NOMO-1 treated with dmso at 0.1 percent for 144 hours (cell line): Measurements from ENCODE around the gene GFRAL.
A peak's percentile ranks its signal among the peaks of the same experiment; 100 is the strongest.
"Not testable (repeated sequence)": the region's sequence is repeated elsewhere in the genome, so short reads cannot be mapped to it uniquely, and the experiment has no call there.

Experiments
- DNase-seq: peaks from one replicate; lab custom pipeline; 2025; ENCODE audit not compliant: unreplicated experiment; lab: John Stamatoyannopoulos, UW

GFRAL gene

GRCh38 chr6:55327169-55327568 is at the start of gene GFRAL:
TSS of gene GFRAL (plus strand) at chr6:55327469. CDS start at chr6:55327555, 86 bp downstream.
- no peak for DNase-seq

DNA sequence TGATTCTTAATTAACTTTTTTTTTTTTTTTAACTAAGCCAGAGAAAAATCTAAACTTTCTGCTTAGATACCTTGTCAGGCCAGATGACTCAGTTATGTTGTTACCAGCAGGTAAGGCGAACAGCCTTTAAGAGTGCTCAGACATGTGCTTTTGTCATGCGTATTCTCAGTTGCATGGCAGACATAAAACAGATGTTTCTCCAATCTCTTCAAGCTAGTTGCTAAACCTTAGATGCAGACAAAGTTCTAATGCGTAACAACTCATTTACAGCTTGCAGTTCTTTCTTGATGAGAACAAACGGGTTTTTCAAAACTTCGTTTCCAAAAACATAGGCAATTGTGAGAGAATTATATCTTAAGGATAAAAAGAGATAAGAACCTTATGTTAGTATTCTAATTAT is 49.6 kb upstream of the GFRAL start:
- DNase-seq: no peak

DNA sequence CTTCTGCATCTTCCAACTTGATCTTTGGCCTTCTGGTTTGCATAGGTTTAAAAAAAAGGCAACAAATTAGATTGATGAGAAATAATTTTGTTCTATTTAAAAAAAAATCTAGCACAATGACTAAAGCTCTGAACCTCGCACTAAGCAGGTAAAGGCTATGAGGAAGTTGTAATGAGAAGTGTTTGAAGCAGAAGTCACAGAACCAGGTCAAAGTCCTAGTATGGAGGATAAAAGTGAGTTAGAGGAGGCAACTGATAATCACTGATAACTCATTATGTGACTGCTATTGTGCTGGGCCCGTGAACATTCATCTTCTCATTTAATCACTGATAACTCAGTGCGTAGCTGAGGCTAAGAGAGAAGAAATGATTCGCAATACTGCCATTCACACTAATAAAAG is 46.1 kb upstream of the GFRAL start:
- no peak for DNase-seq

DNA sequence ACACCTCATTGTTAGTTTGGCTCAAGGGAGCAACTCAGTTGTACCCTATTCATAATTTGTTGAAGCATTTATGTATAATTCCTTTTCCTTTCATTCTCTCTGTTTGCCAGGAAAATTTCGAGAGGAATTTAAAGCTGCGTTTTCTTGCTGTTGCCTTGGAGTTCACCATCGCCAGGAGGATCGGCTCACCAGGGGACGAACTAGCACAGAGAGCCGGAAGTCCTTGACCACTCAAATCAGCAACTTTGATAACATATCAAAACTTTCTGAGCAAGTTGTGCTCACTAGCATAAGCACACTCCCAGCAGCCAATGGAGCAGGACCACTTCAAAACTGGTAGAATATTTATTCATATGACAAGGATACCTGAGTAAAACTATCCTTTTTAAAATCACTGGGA is 45.2 kb upstream of the GFRAL start:
- no peak for DNase-seq

DNA sequence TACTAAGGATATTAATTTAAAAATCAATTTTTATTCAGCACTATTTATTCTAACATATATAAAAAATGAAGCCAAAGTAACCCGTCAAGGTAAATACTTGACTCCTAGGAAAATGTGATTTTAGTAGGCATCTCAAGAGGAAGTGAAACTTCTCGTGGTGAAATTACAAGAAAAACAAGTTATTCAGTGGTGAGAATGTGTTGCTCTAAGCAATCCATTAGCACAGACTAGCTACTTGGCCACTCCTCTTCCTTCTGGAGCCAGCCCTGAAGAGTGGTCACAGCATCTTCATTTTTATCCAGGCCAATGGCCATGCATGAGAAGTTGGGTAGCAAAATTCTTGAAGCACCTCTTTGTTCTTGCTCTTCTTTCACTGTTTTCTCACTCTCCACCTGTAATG is 40.4 kb upstream of the GFRAL start:
- DNase-seq: peak; percentile 26

DNA sequence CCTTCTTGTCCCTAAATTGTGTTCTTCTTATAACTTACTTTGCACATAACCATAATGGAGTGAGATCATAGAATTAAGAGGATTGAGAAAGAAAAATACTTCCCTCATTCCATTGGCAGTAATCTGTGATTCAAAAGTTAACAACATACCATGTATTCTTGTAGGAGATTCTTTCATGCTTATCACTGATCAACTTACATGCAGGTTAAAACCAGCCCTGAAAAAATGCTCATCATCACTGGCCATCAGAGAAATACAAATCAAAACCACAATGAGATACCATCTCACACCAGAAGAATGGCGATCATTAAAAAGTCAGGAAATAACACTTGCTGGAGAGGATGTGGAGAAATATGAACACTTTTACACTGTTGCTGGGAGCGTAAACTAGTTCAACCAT is 36.5 kb upstream of the GFRAL start:
- no peak for DNase-seq

DNA sequence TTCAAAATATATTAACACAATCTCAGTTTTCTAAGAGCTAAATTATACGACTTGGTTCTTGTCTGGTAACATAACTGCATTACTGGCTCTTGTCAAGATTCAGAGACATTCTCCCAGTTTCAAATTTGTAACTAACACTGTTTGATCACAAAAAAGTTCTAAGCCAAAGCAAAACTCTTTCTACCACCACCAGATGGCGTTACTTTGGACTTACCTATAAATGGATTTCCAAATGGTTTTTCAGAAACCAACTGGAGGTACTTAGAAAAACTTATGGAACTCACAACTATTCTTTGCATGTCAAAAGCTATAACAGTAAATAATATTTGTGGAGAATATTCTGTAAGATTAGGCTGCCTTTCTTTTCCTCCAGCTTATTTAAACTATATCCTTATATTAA is 34.2 kb upstream of the GFRAL start:
- DNase-seq: no peak

DNA sequence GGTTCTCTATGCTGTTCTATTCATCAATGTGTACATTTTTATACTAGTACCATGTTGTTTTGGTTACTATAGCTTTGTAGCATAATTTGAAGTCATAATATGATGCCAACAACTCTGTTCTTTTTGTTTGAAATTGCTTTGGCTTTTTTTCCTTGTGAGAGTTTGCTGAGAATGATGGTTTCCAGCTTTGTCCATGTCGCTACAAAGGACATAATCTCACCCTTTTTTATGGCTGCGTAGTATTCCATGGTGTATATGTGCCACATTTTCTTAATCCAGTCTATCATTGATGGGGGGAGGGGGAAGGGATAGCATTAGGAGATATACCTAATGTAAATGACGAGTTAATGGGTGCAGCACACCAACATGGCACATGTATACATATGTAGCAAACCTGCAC is 30.1 kb upstream of the GFRAL start:
- not testable (repeated sequence) for DNase-seq

GRCh38 chr6:55299286-55299985 is 27.8 kb upstream of the GFRAL start:
- no peak for DNase-seq

DNA sequence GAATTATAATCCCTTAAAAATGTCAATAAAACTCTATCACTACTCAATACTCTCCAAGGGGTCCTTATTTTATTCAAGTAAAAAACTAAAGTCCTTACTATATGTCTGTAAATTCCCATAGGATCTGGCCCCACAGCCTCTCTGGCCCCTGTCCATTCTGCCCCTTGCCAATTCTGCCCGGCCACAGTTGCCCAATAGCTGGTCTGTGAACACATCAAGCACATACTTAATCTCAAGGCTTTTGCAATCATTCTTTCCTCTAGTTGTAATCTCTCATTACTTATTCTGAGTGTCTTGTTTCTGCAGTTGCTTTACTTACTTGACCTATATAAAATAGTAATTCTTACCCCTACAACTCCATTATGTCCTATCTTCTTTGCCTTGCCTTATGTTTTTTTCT is 22.5 kb upstream of the GFRAL start:
- no peak for DNase-seq

GRCh38 chr6:55319961-55320695 is 7.1 kb upstream of the GFRAL start:
- no peak for DNase-seq

GRCh38 chr6:55320696-55321086 is 6.6 kb upstream of the GFRAL start:
- no peak for DNase-seq

DNA sequence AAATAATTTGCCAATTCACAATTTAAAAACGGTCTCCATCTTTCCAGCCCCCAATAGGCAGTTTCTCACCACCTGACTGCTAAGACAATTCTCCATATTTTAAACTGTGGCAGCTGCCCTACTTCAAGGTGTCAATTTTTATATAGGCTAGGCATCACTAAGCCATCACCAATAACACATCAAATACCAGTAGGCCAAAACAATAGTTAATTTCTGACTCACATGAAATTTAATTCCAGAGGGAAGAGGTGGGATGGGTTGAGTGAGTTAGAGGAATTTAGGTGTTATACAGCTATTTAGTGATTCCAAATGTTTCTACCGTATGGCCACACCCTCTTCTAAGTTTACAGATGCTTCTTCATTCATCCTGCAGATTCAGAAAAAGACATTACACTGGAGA is 49.9 kb downstream of the GFRAL start:
- no peak for DNase-seq

DNA sequence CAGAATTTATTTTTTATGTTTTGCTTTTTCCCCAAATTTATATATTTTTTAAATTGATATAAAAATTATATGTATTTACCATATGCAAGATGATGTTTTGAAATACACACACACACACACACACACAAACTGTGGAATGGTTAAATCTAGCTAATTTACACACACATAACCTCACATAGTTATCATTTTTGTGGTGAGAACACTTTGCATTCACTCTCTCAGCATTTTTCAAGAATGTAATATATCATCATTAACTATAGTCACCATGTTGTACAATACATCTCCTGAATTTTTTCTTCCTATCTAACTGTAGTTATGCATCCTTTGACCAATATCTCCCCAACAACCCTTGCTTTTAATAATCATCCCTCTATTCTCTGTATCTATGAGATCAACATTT is 52.2 kb downstream of the GFRAL start:
- DNase-seq: no peak

- no peak for DNase-seq
Measured at GRCh38 chr6:55379895-55380294, 52.6 kb downstream of the GFRAL start.

- DNase-seq: no peak
Measured at GRCh38 chr6:55388211-55388610, 60.9 kb downstream of the GFRAL start.

DNA sequence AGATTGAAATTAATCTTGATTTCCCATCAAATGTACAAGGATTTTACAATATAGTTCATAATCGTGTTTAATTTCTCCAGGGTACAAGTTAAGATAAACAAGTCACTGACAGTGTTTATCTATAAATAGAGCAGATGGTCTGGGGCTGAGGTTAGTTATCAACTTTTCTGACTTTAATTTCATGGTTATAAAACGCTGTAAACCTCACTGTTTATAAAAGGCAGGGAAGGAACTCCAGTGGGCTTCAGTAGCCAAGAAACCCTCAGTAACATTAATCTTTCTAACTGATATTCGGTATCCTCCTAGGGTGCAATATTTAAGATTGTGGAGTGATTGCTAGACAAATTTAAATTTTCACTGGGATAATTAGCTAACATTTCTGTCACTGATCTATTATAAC is 68.6 kb downstream of the GFRAL start:
- DNase-seq: no peak

- DNase-seq: no peak
Measured at GRCh38 chr6:55397986-55398385, 70.7 kb downstream of the GFRAL start.

GRCh38 chr6:55399351-55399750 is 72.1 kb downstream of the GFRAL start:
- DNase-seq: no peak

DNA sequence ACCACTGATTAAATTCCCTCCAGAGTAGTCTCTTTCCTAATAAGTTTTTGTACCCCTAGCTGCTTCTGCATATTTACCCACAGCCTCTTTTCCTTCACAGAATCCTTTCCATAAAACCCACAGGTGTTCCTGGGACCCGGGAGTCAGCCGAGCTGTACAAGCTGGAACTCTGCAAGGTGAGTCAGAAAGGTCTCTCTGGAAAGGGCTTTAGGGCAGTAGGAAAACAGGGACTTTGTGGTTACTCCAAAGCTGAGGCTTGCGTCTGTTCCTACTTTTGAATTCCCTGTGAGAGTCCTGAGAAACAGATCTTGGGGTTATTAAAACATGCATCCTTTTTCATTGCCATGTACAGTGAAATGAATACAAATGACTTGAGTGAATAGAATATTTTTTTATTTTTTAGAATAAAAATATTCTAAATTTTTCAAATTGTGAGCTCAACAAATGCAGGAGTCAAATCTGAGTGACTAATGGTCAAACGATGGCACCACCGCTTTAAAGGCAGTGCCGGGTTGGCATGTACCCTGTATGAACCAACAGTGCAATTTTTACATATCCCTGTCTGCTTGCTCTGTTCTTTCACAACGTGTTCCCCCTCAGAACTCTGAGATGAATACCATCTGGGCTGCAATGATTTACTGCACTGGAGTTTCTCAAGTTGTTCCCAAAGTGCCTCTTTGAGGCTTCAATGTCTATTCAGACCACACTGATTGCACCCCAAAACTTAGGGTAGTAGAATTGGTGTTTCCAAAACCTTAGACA is 78.4 kb downstream of the GFRAL start:
- no peak for DNase-seq

DNA sequence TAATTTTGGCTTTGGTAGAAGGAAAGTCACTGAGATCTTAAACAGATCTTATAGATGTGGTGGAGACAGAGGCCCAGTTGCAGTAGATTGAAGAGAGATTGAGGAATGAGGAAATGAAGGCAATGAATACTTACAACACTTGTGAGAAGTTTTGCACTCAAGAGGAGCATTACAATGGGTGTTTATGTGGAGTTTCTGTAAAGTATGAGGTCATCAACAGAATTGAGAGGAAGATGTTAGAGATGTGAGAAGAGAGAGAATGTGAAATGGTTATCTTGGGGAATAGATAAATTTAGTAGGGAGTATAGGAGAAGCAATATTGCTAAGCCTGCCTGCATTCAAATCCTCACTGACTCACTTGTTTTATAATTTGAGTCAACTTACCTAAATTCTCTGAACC is 83.4 kb downstream of the GFRAL start:
- DNase-seq: no peak

GRCh38 chr6:55423933-55424332 is 96.7 kb downstream of the GFRAL start:
- no peak for DNase-seq
